SK-N-SH treated with all-trans-retinoic acid at 6 μM for 48 hours (cell line): ENCODE data around the gene PHETA1.

ENCODE experiments used
- ATAC-seq: fragments of 200-7000 bp; cut with Tn5 transposase; 3 replicates; pipeline ENCODE4 v1.9.1; 2020; ENCODE audit warnings: mild to moderate bottlenecking, moderate library complexity
- ARNTL ChIP-seq: fragments of 450-650 bp; formaldehyde crosslinking; IDR thresholded peaks from 2 replicates; pipeline ENCODE4 v1.5.0; 2020; ENCODE audit warnings: low read depth, mild to moderate bottlenecking, moderate library complexity, borderline replicate concordance
- BACH2 ChIP-seq: fragments of 250-450 bp; sonication (Bioruptor Pico); IDR thresholded peaks from 2 replicates; pipeline ENCODE4 v1.9.0; 2021; ENCODE audit warnings: mild to moderate bottlenecking, borderline replicate concordance
- CREB5 ChIP-seq: fragments of 250-450 bp; sonication (Bioruptor Pico); IDR thresholded peaks from 2 replicates; pipeline ENCODE4 v1.5.1; 2020; ENCODE audit warnings: low read depth, mild to moderate bottlenecking, moderate library complexity
- CSRNP3 ChIP-seq: fragments of 250-450 bp; sonication (Bioruptor Pico); IDR thresholded peaks from 2 replicates; pipeline ENCODE4 v1.5.1; 2021; ENCODE audit warnings: mild to moderate bottlenecking, moderate library complexity
- ESRRG ChIP-seq: fragments of 250-450 bp; sonication (Bioruptor Pico); IDR thresholded peaks from 2 replicates; pipeline ENCODE4 v1.6.1; 2021; ENCODE audit warnings: mild to moderate bottlenecking
- GLIS3 ChIP-seq: fragments of 250-450 bp; sonication (Bioruptor Pico); IDR thresholded peaks from 2 replicates; pipeline ENCODE4 v1.5.0; 2020; ENCODE audit warnings: mild to moderate bottlenecking, moderate library complexity
- ISL1 ChIP-seq: fragments of 250-450 bp; sonication (Bioruptor Pico); IDR thresholded peaks from 2 replicates; pipeline ENCODE4 v2.1.2; 2022; ENCODE audit warnings: mild to moderate bottlenecking, moderate library complexity
- OSR1 ChIP-seq: fragments of 250-450 bp; sonication (Bioruptor Pico); IDR thresholded peaks from 2 replicates; pipeline ENCODE4 v1.8.0; 2022; ENCODE audit warnings: moderate library complexity, mild to moderate bottlenecking, inconsistent platforms
- PATZ1 ChIP-seq: fragments of 250-450 bp; sonication (Bioruptor Pico); IDR thresholded peaks from 2 replicates; pipeline ENCODE4 v1.8.0; 2020; ENCODE audit warnings: mild to moderate bottlenecking, moderate library complexity, borderline replicate concordance
- PPARA ChIP-seq: fragments of 250-450 bp; sonication (Bioruptor Pico); IDR thresholded peaks from 2 replicates; pipeline ENCODE4 v1.5.0; 2020; ENCODE audit warnings: mild to moderate bottlenecking, borderline replicate concordance
- SNAI2 ChIP-seq: fragments of 250-450 bp; sonication (Bioruptor Pico); IDR thresholded peaks from 2 replicates; pipeline ENCODE4 v1.5.0; 2020; ENCODE audit warnings: mild to moderate bottlenecking, moderate library complexity
- TCF4 ChIP-seq: fragments of 250-450 bp; sonication (Bioruptor Pico); IDR thresholded peaks from 2 replicates; pipeline ENCODE4 v1.8.0; 2021; ENCODE audit warnings: mild to moderate bottlenecking, moderate library complexity, borderline replicate concordance
- TOX ChIP-seq: fragments of 250-450 bp; sonication (Bioruptor Pico); IDR thresholded peaks from 2 replicates; pipeline ENCODE4 v1.8.0; 2021; ENCODE audit warnings: mild to moderate bottlenecking, moderate library complexity, borderline replicate concordance
- ZC3H10 ChIP-seq: fragments of 250-450 bp; sonication (Bioruptor Pico); IDR thresholded peaks from 2 replicates; pipeline ENCODE4 v1.5.1; 2021; ENCODE audit warnings: mild to moderate bottlenecking, moderate library complexity
- ZFP3 ChIP-seq: fragments of 250-450 bp; sonication (Bioruptor Pico); IDR thresholded peaks from 2 replicates; pipeline ENCODE4 v1.5.0; 2020; ENCODE audit warnings: mild to moderate bottlenecking, moderate library complexity
- ZNF565 ChIP-seq: fragments of 450-650 bp; formaldehyde crosslinking; conservative IDR thresholded peaks from 2 replicates; pipeline ENCODE4 v1.5.0; 2020; ENCODE audit warnings: low read depth, mild to moderate bottlenecking, moderate library complexity
- ZNF70 ChIP-seq: fragments of 450-650 bp; formaldehyde crosslinking; IDR thresholded peaks from 2 replicates; pipeline ENCODE4 v1.5.0; 2020; ENCODE audit warnings: mild to moderate bottlenecking, moderate library complexity
- ZNF8 ChIP-seq: fragments of 450-650 bp; formaldehyde crosslinking; IDR thresholded peaks from 2 replicates; pipeline ENCODE4 v1.5.0; 2020; ENCODE audit warnings: mild to moderate bottlenecking, moderate library complexity

The PHETA1 gene

GRCh38 chr12:111393700-111394300, 24.9 kb upstream of the PHETA1 start:
- no peak for ATAC-seq
- TF ChIP-seq ISL1 (CRISPR knock-in tag) (no peak), BACH2 (CRISPR knock-in tag) (no peak), TCF4 (CRISPR knock-in tag) (no peak), OSR1 (CRISPR knock-in tag) (no peak), ZNF70 (CRISPR knock-in tag) (no peak), ARNTL (CRISPR knock-in tag) (no peak), CREB5 (no peak), PPARA (CRISPR knock-in tag) (no peak), GLIS3 (CRISPR knock-in tag) (no peak), PATZ1 (CRISPR knock-in tag) (no peak), ZNF565 (CRISPR knock-in tag) (no peak), CSRNP3 (CRISPR knock-in tag) (no peak), ZFP3 (CRISPR knock-in tag) (no peak)

GRCh38 chr12:111390910-111391309, 22.0 kb upstream of the PHETA1 start:
- ATAC-seq, result no peak

GRCh38 chr12:111389635-111390034, 20.7 kb upstream of the PHETA1 start:
- ATAC-seq, result no peak
- TF ChIP-seq PPARA (CRISPR knock-in tag), result no peak
- no peak for TF ChIP-seq GLIS3 (CRISPR knock-in tag)
- TF ChIP-seq TOX (CRISPR knock-in tag), result no peak
- no peak for TF ChIP-seq SNAI2
- TF ChIP-seq OSR1 (CRISPR knock-in tag), result no peak
- no peak for TF ChIP-seq ISL1 (CRISPR knock-in tag)
- no peak for TF ChIP-seq ZNF565 (CRISPR knock-in tag)
- TF ChIP-seq, all 23 proteins: peak for 0

More at GRCh38 chr12:111390910-111391309, 22.0 kb upstream of the PHETA1 start:
- no peak for TF ChIP-seq PATZ1 (CRISPR knock-in tag)
- no peak for TF ChIP-seq ESRRG
- no peak for TF ChIP-seq ZC3H10
- TF ChIP-seq ISL1 (CRISPR knock-in tag), result no peak
- TF ChIP-seq ZNF565 (CRISPR knock-in tag), result no peak
- TF ChIP-seq OSR1 (CRISPR knock-in tag), result no peak
- no peak for TF ChIP-seq TOX (CRISPR knock-in tag)
- no peak for TF ChIP-seq BACH2 (CRISPR knock-in tag)
- TF ChIP-seq PPARA (CRISPR knock-in tag), result no peak
- TF ChIP-seq ARNTL (CRISPR knock-in tag), result no peak
- no peak for TF ChIP-seq CSRNP3 (CRISPR knock-in tag)
- TF ChIP-seq GLIS3 (CRISPR knock-in tag), result no peak
- TF ChIP-seq ZNF8 (CRISPR knock-in tag), result no peak
